NCI-H1092 treated with DMSO at 0.1 percent for 48 hours (cell line): Measurements from ENCODE around the gene TECTB.

ENCODE experiments used
- DNase-seq: peaks from one replicate; lab custom pipeline; 2025; lab: John Stamatoyannopoulos, UW

TECTB gene

DNA sequence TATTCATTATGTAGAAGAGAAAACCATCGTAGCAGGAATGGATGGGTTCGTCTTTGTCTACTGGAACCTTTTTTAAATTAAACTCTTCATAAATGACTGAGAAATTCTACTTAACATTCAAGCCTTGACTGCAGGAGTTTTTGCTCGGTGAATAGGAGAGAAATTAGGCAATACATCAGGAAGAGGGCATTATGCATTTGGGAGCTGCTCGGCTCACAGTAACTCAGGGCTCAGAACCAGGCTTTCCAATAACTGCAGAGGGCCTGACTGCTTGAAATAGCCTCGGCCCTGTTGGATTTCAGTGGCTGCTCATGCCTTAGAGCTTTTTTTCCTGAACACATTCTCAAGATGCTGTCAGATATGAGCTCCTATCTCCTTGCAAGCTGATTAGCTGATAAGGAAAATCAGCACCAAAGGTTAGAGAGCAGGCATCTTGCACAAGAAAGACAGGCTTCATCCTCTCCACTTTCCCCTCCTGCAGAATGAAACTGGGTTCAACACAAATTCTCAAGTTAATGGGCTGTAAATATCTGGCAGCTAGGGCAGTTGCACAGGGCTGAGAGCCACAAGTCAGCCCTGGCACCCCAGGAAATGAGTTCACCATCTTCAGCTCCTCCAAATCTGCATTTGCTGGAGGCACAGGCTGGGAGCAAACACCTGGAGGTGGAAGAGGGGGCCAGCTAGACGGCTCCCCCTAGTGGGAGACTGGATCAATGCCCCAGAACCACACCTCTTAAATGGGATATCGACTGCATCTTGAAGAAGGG, 24.3 kb downstream of the TECTB start:
- DNase-seq = peak; percentile 3

DNA sequence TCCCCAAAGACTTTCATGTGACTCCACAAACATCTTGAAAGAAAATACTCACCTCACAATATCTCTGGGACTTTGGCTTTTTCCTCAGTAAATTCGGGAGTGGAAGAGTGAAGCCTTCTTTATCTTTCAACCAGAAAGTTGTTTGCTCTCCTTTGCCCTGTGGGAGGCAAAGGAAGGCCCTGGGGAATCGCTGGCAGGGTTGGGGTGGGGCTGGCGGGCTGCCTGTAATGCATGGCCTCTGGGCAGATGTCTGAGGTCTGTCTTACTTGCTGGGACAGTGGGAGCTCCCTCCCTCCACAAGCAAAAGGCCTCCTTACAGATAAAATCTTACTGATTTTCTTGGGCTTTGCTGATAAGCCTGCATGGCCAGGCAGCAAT, 24.9 kb downstream of the TECTB start:
- no peak for DNase-seq

DNA sequence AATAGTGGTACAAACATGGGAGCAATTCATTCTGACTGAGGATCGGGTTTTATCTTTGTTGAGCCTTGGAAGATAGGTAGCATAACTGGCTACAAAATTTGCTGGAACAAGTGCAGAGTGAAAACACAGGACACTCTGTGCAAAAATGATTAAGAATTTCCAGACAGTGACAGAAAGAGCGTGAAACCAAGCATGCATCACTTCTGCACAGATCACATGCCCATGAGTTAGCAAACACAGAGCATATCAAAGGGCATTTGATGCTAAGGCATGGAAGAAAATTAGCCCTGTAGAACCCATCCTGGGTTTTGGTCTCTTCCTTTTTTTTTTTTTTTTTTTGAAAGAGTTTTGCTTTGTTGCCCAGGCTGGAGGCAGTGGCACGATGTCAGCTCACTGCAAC, 28.3 kb downstream of the TECTB start:
- DNase-seq = no peak

DNA sequence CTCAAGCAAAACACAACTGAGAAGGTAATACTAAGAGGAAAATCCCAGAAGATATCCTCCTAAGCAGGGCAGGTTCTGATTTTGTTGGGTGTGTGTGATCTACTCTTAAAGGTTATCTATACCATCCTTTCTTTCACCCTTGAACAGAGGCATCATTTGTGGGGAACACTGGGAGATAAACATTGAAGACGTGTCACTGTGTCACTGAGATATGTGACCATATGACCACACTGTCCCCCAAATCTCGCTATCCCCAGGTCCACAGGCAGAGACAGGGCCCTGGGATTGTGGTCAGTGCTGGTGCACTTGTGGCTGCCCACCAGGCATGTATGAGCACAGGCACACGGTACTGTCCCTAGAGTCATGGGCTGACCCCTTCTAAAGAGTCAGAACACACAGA, 30.0 kb downstream of the TECTB start:
- DNase-seq = no peak

DNA sequence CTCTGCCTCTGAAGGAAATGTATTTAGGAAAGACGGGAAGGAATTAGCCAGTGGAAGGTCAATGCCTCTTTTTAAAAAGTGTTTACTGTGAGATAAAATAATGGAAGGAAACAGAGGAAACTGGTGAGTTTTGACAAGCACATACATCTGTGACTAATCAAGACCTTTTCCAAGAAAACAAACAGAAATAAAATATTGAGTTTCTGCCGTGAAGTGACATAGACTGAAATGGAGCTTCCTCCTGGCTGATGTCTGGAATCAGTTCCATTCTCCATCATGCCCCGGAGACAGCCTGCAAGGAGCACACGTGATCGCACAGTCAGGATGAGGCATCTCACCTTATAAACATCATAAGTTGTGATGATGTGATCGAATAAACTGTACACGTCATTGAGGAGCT, 30.7 kb downstream of the TECTB start:
- DNase-seq = no peak

DNA sequence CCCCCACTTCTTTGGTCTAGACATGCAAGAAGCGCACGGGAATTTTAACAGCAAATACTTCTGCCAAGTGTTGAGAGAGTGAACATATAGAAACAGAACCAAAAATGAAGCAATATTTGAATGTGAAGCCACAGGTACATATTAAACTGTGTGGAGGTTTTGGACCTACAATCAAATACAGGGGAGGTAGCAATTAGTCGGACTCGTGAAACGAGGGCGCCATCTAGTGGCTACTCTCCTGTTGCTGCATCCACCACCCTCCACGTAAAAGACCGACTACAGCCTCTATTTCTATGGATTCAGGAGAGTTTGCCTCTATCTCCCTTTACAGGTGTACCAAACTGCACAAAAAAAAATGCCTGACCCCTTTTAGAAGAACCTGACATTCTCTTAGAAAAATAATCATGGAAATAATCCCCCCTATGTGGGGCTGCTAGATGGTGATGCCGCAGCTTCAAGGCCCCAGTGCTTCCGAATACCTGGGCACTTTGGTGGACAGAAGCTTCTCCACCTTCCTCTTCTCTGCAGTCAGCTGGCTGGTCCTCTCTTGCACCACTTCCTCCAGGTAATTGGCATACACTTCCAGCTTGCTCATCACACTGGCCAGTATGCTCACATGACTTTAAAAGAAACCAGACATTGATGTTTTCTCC, 31.7 kb downstream of the TECTB start:
- DNase-seq = peak; percentile 26

DNA sequence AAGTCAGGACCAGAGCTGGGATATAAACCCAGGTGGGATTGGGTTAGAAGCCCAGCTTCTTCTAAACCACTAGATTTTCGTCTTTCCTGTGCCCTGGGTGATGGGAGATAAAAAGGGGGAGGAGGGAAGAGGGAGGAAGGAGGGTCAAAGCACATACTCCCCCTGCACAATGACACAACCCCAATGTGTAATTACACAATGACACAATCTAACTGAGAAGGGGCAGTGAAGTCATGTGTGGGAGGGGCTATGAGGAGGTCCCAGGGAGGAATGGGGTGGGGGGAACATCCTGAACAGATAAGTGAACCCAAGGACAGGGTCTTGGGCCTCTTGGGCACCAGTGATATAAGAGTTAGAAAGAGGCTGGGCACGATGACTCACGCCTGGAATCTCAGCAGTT, 44.5 kb downstream of the TECTB start:
- DNase-seq = no peak

DNA sequence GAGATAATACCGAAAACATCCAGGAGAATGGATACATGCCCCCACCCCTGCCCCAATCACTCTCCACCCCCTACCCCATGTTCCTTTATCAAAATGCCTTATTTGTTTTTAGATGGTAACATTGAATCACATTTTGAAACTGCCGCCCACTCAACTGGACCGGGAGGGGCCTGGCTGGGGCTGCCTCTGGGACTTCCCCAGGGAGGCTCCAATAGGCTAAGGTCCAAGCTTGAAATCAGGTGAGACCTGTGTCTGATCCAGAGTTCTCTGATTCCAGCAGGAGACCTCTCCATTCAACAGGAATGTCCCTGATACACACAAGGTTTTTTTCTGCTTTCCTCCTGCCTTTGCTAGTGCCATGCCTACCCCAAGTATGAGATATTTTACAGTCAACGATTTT, 47.0 kb downstream of the TECTB start:
- no peak for DNase-seq

DNA sequence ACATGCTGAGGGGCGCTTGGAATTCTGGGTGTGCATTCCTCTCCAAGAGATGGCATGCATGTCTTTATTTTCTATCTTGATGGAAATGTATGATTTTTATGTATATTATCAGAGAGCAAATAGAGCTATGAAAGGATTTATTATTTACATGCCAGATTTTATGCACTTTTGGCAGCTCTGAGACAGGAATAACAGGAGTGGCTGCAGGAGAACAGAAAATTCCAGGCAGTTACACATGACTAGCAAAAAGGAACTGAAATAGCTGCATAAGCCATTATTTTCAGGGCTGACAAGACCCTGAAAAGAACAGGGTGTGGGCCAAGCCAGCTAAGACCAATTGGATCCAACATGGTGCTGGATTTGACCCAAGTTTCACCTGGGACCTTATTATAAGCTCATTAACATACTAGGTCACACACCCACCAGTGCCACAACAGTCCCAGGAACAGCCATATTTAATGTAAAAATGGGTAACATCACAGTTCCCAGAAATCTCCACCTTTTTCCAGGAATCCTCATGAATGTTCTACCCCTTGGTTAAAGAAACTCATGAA, 47.5 kb downstream of the TECTB start:
- DNase-seq = no peak

DNA sequence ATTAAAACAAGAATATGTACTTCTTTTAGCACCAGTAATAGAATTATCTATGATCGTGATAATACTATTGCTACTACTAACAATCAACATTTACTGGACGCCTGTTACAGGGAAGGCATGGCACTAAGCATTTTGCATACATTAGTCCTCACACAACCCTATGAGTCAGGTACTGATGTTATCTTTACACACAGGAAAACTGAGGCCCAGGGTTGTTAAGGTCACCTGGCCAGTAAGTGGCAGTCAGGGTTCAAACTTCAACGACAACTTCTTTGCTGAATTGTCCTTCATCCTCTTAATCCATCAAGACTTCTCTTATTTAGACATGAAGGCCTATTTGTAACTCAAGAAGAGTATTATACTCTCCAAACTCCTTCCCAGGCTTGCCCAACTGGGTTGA, 48.8 kb downstream of the TECTB start:
- no peak for DNase-seq

DNA sequence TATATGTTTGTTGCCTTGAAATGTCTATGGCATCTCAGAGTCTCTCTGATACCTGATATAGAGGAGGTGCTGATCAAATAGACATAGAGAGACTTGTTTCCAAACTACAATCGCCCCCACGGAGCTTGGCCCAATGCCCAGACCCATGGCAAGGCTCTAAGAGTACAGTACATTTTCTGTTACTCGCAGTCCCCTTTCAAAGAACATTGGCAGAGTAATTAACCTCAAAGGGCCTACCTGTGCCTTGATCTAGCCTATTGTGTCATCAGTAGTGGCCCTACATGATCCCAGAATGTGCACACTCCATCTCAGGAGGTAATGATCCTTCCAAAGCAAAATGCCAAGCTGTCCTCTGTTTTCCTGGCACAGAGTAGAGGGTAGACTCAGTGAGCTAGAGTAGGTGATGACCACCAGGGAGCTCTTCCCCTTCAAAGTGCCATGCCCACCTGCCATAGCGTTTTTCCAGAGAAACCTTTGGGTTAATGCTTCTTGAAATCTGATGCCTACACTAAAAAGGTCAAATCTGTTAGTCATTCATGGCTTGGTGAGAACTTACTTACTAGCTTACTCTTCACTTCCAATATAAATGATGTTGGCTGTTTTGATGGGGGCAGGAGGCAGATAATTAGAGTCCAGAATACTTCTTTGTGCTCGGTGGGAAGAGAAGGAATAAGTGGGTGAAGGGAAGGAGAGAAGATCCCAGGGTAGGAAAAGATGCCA, 49.5 kb downstream of the TECTB start:
- DNase-seq = peak; percentile 3

DNA sequence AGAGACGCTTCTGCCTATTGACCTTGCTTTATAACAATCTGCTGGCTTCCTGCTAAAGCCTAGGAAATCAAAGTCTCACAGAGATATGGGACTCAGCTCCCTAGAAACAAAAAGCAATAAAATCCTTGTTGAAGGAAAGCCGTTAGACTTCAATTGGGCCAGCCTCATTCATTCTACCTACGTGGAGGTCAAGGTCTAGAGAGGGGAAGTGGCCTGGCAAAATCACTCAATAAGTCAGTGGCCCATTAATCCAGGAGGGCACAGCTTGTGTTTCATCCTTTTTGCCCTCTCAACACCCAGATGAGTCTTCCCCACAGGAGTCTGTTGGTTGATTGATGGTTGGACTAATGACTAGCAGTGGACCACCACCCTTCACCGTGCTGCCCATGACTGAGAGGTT, 50.3 kb downstream of the TECTB start:
- DNase-seq = no peak

DNA sequence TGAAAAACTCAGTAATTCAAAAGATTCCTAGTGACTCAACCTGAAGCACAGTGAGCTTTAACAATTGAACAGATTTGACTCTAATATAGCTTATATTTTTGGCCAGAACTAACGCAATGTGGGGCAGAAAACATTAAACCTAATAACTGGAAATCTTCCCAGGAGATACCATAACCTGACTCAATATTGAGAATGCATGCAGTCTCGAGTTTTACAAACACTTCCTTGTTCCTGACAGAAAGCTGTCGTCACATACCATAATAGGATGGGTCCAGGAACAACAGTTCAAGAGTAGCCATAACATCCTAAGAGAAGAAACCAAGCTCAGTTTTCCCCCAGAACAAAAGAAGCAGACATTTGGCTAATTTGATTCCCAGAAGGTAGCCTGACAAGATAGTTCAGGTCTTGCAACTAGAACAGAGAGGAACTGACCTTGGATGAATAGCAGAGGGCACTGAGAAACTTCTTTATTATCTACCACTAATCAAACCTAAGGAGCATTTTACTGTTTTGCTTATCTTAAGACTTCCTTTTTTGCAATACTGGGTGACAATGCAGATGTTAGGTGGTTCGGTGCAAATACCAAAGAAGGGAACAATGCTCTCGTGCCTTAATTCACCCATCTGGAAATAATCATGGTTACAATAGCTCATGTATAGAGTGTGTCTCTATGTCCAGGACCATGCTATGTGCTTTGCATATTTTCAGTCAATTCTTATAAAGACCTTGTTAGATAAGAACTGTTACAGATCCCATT, 52.1 kb downstream of the TECTB start:
- no peak for DNase-seq

DNA sequence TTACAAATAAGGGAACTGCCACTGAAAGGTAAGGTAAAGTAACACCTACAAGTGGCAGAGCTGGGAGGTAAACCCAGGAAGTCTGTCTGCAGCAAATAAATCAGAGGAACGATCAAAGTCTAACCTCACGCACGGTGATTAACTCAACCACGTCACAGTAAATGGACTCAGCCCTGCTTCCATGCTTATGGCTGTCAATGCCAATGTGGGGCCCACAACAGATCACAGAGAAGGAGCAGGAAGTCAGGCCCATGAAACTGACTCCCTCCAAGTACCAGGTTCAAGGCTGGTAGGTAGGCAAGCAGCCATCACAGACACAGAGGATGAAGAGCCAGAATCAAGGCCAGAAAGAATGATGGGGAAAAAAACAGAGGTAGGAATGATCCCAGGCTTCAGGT, 52.7 kb downstream of the TECTB start:
- DNase-seq = no peak

DNA sequence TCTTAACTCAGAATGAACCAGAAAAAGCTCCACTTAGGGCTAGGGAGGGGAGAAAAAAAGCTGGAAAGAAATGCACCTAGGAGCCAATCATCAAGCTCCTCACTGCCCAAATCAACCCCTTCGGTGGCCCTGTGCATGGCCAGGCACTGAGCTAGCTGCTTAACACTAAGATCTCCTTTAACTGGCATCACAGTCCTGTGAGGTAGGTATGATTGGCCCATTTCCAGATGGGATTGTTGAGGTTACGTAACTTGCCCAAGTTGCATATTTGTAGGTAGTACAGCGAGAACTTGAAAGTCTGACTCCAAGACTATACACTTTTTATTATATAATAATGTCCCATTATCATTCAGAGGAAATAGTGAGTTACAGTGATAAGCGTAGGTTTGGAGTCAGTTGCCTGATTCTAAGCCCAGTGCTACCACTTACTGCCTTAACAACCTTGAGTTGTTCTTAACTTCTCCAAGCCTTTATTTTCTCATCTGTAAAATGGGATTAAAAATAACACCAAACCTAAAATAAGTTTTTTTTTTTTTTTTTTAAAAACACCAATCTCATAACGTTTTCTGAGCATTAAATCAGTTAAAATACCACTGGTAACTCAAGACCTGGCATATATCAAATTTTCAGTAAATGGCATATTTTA, 53.5 kb downstream of the TECTB start:
- DNase-seq = no peak

DNA sequence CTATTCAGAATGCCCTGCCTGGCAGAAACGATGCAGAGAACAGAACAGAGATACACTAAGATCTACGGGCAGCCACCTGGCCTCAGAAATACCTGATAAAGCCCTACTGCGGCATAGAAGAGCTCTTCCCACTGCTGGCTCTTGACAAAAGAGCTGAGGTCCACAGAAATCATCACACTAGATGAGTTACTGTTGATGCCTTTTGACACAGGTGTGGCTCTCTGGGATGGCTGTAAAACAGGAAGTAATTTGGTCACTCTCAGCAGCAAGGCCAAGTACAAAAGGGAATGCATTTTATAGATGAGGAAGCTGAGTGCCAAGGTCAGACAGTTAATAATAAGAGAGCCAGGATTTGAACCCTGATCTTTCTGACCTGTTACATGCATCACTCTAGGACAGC, 55.8 kb downstream of the TECTB start:
- no peak for DNase-seq

DNA sequence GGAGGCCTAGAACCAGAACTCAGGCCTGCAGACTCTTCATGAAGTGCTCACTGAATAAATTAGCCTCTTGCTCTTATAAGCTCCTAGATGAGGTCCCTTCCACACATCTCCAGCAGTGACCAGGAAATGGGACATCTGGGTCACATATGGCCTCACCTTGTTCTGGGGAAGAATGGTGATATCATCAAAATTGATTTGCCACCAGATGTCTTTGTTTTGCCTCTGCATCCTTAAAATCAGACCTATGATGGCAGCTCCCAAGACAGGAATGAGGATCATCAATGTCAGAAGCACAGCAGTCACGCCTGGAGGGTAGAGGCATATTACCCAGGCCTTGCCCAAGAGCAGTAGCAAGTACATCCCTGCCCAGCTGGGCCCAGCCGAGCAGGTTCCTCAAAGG, 57.4 kb downstream of the TECTB start:
- no peak for DNase-seq

DNA sequence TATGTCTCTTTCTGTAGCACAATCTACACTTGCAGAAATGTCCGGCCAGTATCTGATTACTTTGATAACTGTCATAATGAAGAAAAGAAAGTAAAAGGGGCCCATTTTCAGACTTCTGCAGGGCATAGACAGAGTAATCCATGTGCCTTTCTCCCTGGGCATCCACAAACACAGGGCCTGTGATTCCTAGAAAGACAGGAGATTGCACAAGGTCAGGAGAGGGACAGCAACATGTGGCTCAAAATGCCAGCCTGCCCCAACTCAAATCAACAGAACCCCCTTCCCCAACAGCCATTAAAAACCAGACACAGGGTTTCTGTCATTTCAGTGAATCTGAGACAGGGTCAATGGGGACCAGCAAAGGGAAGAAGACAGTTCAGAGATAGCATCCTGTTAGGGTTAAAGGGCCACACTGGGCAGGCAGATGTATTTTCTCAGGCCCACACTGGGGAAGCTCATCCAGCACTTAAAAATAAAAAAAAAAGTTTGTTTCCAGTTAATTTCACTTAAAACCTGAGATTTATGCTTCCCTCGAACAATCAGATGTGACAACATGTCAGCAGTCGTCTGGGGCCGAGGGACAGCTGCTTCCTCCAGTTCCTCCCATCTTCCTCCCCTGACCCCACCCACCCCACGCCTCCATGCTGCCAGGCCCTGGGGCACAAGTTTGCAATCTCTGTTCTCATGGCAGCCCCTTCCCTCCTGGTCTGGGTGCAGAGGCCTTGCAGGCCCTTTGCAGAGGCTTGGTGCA, 60.0 kb downstream of the TECTB start:
- no peak for DNase-seq

DNA sequence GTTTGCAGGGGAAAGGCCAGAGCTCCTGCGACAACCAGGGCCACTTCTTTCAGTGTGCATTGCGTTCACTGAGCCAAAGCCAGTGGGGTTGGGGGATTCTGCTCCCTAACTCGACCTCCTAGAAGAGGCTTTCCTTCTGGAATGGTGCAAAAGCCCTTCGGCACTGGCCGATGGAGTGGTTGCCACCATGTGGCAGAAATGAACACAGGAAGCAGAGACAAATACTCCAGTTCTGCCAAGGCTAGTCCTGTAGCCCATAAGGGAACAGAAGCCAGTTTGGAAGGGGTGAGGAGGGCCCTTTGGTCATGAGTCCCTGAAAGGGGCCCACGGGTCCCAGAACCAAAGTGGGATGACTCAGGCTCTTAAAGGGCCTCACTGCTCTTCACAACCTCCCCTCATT, 61.1 kb downstream of the TECTB start:
- DNase-seq = no peak

DNA sequence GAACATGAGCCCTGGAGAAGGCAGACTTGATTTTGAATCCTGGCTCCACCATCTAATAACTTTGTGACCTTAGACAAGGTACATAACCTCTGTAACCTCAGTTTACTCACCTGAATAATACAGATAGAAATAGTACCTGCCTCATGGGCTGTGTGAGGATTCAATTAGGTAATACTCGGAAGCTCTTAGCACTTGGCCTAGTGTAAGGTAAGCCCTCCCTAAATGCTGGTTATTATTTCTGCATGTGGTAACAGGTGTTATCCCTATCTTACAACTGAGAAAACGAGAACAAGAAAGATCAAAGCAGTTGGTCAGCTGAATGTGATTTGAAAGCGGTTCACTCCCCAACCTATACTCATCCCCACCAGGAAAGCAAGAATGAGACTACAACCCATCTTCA, 62.0 kb downstream of the TECTB start:
- DNase-seq = no peak

DNA sequence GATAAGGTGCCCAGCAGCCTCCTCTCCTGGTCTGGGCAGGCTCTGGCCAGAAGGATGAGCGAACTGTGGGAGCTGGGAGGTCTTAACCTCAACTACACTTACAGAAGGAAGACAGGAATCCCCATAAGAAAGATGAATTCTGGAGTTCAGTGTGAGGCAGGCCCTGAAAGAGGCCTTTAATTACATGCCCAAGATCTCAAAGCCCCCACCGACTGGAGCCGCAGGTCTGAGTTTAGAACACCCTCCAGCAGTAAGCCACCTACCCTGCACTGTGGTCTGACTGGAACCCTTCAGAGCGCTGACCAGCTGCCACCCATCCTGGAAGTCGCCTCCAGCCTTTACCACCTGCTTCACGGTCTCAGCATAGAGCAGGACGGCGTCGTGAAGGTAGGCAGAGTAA, 62.5 kb downstream of the TECTB start:
- DNase-seq = no peak
